GM21619 (cell line): ENCODE measurements around the gene UCMA.
"Not testable (repeated sequence)": the region's sequence is repeated elsewhere in the genome, so short reads cannot be mapped to it uniquely, and the experiment has no call there.

ENCODE experiments used
- ATAC-seq: cut with Tn5 transposase; IDR thresholded peaks from one replicate; pipeline ENCODE4 v1.9.1; 2021; ENCODE audit not compliant: unreplicated experiment

Gene UCMA

GRCh38 chr10:13234736-13235135 lies 562 bp upstream of the UCMA start:
- not testable (repeated sequence) for ATAC-seq

DNA sequence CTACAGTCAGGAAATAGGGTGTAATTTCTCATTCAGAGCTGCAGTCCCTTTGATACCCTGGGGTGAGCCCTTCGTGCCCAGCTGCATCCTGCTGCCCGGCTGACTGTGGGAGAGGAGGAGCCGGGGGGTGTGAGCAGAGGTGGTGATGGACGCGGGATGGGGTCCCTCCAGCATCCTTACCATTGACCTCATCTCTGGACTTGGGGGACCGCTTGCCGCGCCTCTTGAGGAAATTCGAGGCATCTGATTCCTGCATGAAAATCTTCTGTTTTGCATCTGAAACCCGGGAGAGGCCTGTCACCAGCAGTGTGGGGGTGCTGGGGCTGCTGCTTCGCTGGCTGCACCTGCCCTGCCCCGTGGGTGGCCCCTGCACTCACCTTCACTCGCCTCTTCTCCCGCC lies 816 bp downstream of the UCMA start:
- no peak for ATAC-seq

- no peak for ATAC-seq
These were observed 2.4 kb downstream of the UCMA start for GRCh38 chr10:13231808-13232207.

DNA sequence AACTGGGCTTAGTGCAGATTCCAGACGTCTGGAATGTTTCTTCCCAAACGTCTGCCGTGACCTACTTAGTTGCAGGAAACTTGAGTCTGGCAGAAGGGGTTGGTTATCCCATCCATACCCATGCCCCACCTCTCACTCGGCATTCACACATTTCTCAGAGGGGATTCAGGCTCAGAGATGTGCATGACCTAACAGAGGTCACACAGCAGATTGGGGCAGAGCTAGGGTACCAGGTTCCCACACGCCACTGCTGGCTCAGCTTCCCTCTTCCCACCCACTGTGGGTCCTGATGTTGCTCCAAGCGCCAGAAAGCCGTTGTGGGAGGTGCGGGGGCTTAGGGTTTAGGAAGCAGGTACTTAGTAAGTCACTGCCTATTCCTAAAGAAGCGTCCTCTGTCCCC lies 3.0 kb downstream of the UCMA start:
- no peak for ATAC-seq

DNA sequence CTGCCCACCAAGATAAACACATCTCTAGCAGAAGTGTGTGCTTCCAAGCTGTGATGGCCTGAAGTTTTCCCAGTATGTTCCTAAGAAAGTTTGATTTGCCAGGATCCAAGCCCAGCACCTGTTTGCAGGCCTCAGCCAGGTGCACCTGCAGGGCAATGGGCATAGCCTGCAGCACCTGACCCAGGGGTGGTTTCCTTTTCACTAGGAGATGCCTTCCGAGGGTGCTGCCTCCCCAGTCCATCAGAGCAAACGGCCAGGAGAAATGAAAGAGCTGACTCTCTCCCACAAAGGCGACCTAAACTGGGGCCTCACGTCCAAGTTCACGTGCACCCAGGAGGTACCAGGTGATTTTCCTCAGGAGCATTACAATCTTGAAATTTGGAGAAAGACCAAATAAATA lies 7.1 kb downstream of the UCMA start:
- no peak for ATAC-seq

GRCh38 chr10:13225601-13226000 lies 8.6 kb downstream of the UCMA start:
- ATAC-seq, result no peak

GRCh38 chr10:13224210-13224995 lies 9.8 kb downstream of the UCMA start:
- ATAC-seq, result no peak

- no peak for ATAC-seq
These were observed 10.9 kb downstream of the UCMA start for GRCh38 chr10:13223241-13223640.

GRCh38 chr10:13222566-13222965 lies 11.6 kb downstream of the UCMA start:
- ATAC-seq, result no peak

DNA sequence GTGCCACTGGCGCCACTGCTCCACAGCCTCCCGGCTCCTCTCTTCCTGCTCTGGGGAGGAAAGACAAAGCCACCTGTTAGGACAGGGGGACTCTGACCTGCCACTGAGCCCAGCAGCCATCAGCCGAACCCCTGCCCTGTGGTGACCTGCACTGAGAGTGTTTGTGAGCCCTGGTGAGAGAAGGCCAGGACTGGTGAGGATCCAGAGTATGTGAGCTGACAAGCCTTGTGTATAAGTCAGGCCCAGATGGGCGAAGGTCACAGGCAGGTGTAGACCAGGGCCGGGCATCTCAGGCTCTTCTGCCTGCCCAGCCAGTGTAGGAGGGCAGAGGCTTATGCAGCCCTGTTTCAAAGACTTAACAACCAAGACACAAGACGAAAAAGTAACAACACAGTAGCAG lies 12.0 kb downstream of the UCMA start:
- ATAC-seq, result no peak

GRCh38 chr10:13221572-13221971 lies 12.6 kb downstream of the UCMA start:
- ATAC-seq, result no peak

- ATAC-seq, result no peak
These were observed 14.2 kb downstream of the UCMA start for GRCh38 chr10:13219685-13220670.

- ATAC-seq, result no peak
These were observed 15.3 kb downstream of the UCMA start for GRCh38 chr10:13218878-13219277.

DNA sequence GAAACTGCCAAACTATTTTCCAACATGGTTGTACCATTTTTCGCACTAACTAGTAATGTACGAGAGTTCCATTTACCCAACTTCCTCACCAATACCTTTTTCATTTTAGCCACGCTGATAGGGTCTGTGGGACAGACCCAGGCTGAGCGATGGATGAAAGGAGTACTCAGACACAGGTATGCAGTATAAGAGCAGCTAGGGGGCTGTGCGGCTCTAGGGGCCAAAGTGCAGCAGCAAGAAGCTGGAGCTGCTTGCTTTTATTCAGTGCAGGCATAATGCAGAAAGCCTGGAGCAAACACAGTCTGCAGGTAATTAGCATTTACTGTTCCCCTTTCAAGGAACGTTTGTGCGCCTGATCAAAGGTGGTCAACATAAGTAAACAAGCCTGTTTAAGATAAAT lies 21.0 kb downstream of the UCMA start:
- no peak for ATAC-seq

- ATAC-seq, result no peak
These were observed 27.4 kb downstream of the UCMA start for GRCh38 chr10:13206546-13207443.

- ATAC-seq, result no peak
These were observed 28.1 kb downstream of the UCMA start for GRCh38 chr10:13206091-13206490.

- no peak for ATAC-seq
These were observed 33.0 kb downstream of the UCMA start for GRCh38 chr10:13201132-13201531.

GRCh38 chr10:13195016-13195415 lies 39.2 kb downstream of the UCMA start:
- no peak for ATAC-seq

- no peak for ATAC-seq
These were observed 40.5 kb downstream of the UCMA start for GRCh38 chr10:13193637-13194036.

GRCh38 chr10:13191362-13191761 lies 42.8 kb downstream of the UCMA start:
- no peak for ATAC-seq

- ATAC-seq, result no peak
These were observed 43.4 kb downstream of the UCMA start for GRCh38 chr10:13190816-13191215.
